H9 (cell line): ENCODE measurements around the gene MTA2. TPM values are rescaled to one million over a fixed set of nuclear protein-coding genes. Genes with fewer than 3 reads are reported as not detected.
"Not testable (repeated sequence)": the region's sequence is repeated elsewhere in the genome, so short reads cannot be mapped to it uniquely, and the experiment has no call there.

Experiments used
- DNase-seq: peaks from one replicate; pipeline ENCODE4 v3.0.0-alpha.2; 2017
- H2AFZ ChIP-seq: one replicate; pipeline ENCODE4 v1.6.1; 2013; ENCODE audit warnings: mild to moderate bottlenecking, low read length, control low read depth, moderate library complexity
- H2AK5ac ChIP-seq: 2 replicates; pipeline ENCODE4 v1.6.1; 2013; ENCODE audit warnings: low read length, control low read depth, mixed read lengths; ENCODE audit not compliant: insufficient read length
- H2BK120ac ChIP-seq: one replicate; pipeline ENCODE4 v1.6.1; 2013; ENCODE audit warnings: low read depth, mild to moderate bottlenecking, low read length, control low read depth, inconsistent platforms; ENCODE audit not compliant: poor library complexity, severe bottlenecking
- H2BK12ac ChIP-seq: 2 replicates; pipeline ENCODE4 v1.6.1; 2013; ENCODE audit warnings: low read length, control low read depth, mixed read lengths, low read depth; ENCODE audit not compliant: insufficient read length
- H2BK15ac ChIP-seq: 2 replicates; pipeline ENCODE4 v1.6.1; 2013; ENCODE audit warnings: low read depth, low read length, control low read depth
- H2BK20ac ChIP-seq: one replicate; pipeline ENCODE4 v1.6.1; 2013; ENCODE audit warnings: low read depth, mild to moderate bottlenecking, low read length, control low read depth, inconsistent platforms; ENCODE audit not compliant: poor library complexity, severe bottlenecking
- H2BK5ac ChIP-seq: 2 replicates; pipeline ENCODE4 v1.6.1; 2013; ENCODE audit warnings: low read length, control low read depth, mixed read lengths; ENCODE audit not compliant: insufficient read length
- H3K14ac ChIP-seq: 2 replicates; pipeline ENCODE4 v1.6.1; 2013; ENCODE audit warnings: low read length, control low read depth; ENCODE audit not compliant: insufficient read depth
- H3K18ac ChIP-seq: 2 replicates; pipeline ENCODE4 v1.6.1; 2013; ENCODE audit warnings: low read depth, mild to moderate bottlenecking, mixed read lengths, low read length, control low read depth; ENCODE audit not compliant: insufficient read length
- H3K23ac ChIP-seq: 2 replicates; pipeline ENCODE4 v1.6.1; 2013; ENCODE audit warnings: low read length, control low read depth, mixed read lengths, low read depth; ENCODE audit not compliant: insufficient read length
- H3K23me2 ChIP-seq: 2 replicates; pipeline ENCODE4 v1.6.1; 2013; ENCODE audit warnings: low read depth, mild to moderate bottlenecking, mixed read lengths, low read length, control low read depth; ENCODE audit not compliant: insufficient read length, poor library complexity, severe bottlenecking
- H3K27ac ChIP-seq: 2 replicates; pipeline ENCODE4 v1.5.1; 2013; ENCODE audit warnings: low read length, control low read depth, mixed read lengths, low read depth; ENCODE audit not compliant: insufficient read length
- H3K27me3 ChIP-seq: 2 replicates; pipeline ENCODE4 v1.6.1; 2013; ENCODE audit warnings: low read length, control low read depth, inconsistent platforms; ENCODE audit not compliant: insufficient read depth
- H3K4ac ChIP-seq: 2 replicates; pipeline ENCODE4 v1.6.1; 2013; ENCODE audit warnings: low read depth, mild to moderate bottlenecking, control low read depth, inconsistent platforms, low read length, moderate library complexity
- H3K4me1 ChIP-seq: 2 replicates; pipeline ENCODE4 v1.6.1; 2013; ENCODE audit warnings: low read length, control low read depth, inconsistent platforms; ENCODE audit not compliant: insufficient read depth
- H3K4me2 ChIP-seq: 2 replicates; pipeline ENCODE4 v1.6.1; 2013; ENCODE audit warnings: low read length, control low read depth, mixed read lengths; ENCODE audit not compliant: insufficient read length, insufficient read depth
- H3K56ac ChIP-seq: 2 replicates; pipeline ENCODE4 v1.6.1; 2013; ENCODE audit warnings: low read depth, mild to moderate bottlenecking, mixed read lengths, low read length, control low read depth; ENCODE audit not compliant: insufficient read length
- H3K79me1 ChIP-seq: 2 replicates; pipeline ENCODE4 v1.6.1; 2013; ENCODE audit warnings: low read depth, mild to moderate bottlenecking, moderate library complexity, low read length, control low read depth, inconsistent platforms; ENCODE audit not compliant: insufficient read depth, poor library complexity, severe bottlenecking
- H3K79me2 ChIP-seq: 2 replicates; pipeline ENCODE4 v1.6.1; 2013; ENCODE audit warnings: low read length, control low read depth, inconsistent platforms; ENCODE audit not compliant: insufficient read depth
- H3K9ac ChIP-seq: 2 replicates; pipeline ENCODE4 v1.6.1; 2013; ENCODE audit warnings: low read length, control low read depth, mixed read lengths; ENCODE audit not compliant: insufficient read length; ENCODE audit errors: extremely low read depth
- H3K9me3 ChIP-seq: one replicate; pipeline ENCODE4 v1.6.1; 2013; ENCODE audit warnings: low read depth, low read length, inconsistent platforms; ENCODE audit not compliant: control insufficient read depth
- H3T11ph ChIP-seq: one replicate; pipeline ENCODE4 v1.6.1; 2013; ENCODE audit warnings: mild to moderate bottlenecking, low read length, control low read depth, inconsistent platforms
- H4K20me1 ChIP-seq: one replicate; pipeline ENCODE4 v1.6.1; 2013; ENCODE audit not compliant: control insufficient read depth, insufficient read length, insufficient read depth
- H4K5ac ChIP-seq: 2 replicates; pipeline ENCODE4 v1.6.1; 2013; ENCODE audit warnings: low read depth, mild to moderate bottlenecking, mixed read lengths, low read length, control low read depth; ENCODE audit not compliant: insufficient read length
- H4K8ac ChIP-seq: replicated peaks from 2 replicates; pipeline ENCODE4 v1.6.1; 2013; ENCODE audit warnings: low read length, control low read depth, mixed read lengths, low read depth; ENCODE audit not compliant: insufficient read length
- H4K91ac ChIP-seq: 2 replicates; pipeline ENCODE4 v1.6.1; 2013; ENCODE audit warnings: low read depth, mild to moderate bottlenecking, moderate library complexity, mixed read lengths, low read length, control low read depth; ENCODE audit not compliant: insufficient read length
- H3K27ac Mint-ChIP-seq, 3 experiments: 2 replicates in 2 of 3; 3 replicates in 1 of 3; pipeline ENCODE4 v1.8.0; 2020 to 2021; ENCODE audit warnings: mixed read lengths in 3 of 3, mild to moderate bottlenecking in 1 of 3, moderate library complexity in 1 of 3
- H3K27me3 Mint-ChIP-seq: 2 replicates; pipeline ENCODE4 v1.8.0; 2021; ENCODE audit warnings: low read depth, mild to moderate bottlenecking, moderate library complexity, mixed read lengths
- H3K36me3 Mint-ChIP-seq, 3 experiments: 2 replicates in 2 of 3; 3 replicates in 1 of 3; pipeline ENCODE4 v1.8.0; 2020 to 2021; ENCODE audit warnings: low read depth in 3 of 3, mixed read lengths in 3 of 3; ENCODE audit not compliant: insufficient read depth in 1 of 3
- H3K4me1 Mint-ChIP-seq, 2 experiments: 2 replicates each; pipeline ENCODE4 v1.8.0; 2020; ENCODE audit warnings: mixed read lengths in 2 of 2
- H3K4me3 Mint-ChIP-seq, 2 experiments: 2 replicates in 1 of 2; 3 replicates in 1 of 2; pipeline ENCODE4 v1.8.0; 2020 to 2021; ENCODE audit warnings: mild to moderate bottlenecking in 2 of 2, mixed read lengths in 2 of 2, moderate library complexity in 1 of 2
- H3K9me3 Mint-ChIP-seq, 2 experiments: 2 replicates in 1 of 2; 3 replicates in 1 of 2; pipeline ENCODE4 v1.8.0; 2020; ENCODE audit warnings: mild to moderate bottlenecking in 2 of 2, mixed read lengths in 2 of 2, moderate library complexity in 1 of 2
- WGBS: extraction: QIAGEN DNeasy Blood & Tissue Kit; methylation state at CpG from one replicate; pipeline ENCODE4 v1.1.7; 2013; ENCODE audit warnings: missing lambda C conversion rate, low lambda C conversion rate, mixed read lengths; ENCODE audit not compliant: insufficient read length; ENCODE audit errors: extremely low coverage; 5-methylcytosine and 5-hydroxymethylcytosine counted together
- total RNA-seq: library from RNA; stranded (reverse); gene quantifications from 2 replicates; pipeline ENCODE4 v1.2.1, GENCODE V29; 2021
- TF ChIP-seq, protein P1 (sequence below): fragments of 200-600 bp; sonication (generic); conservative IDR thresholded peaks from 3 replicates; pipeline ENCODE4 v1.8.0; 2021; ENCODE audit warnings: antibody characterized with exemption, mild to moderate bottlenecking

The MTA2 gene
- total RNA-seq, 1 experiment from 2014 or later, result 143 TPM

DNA sequence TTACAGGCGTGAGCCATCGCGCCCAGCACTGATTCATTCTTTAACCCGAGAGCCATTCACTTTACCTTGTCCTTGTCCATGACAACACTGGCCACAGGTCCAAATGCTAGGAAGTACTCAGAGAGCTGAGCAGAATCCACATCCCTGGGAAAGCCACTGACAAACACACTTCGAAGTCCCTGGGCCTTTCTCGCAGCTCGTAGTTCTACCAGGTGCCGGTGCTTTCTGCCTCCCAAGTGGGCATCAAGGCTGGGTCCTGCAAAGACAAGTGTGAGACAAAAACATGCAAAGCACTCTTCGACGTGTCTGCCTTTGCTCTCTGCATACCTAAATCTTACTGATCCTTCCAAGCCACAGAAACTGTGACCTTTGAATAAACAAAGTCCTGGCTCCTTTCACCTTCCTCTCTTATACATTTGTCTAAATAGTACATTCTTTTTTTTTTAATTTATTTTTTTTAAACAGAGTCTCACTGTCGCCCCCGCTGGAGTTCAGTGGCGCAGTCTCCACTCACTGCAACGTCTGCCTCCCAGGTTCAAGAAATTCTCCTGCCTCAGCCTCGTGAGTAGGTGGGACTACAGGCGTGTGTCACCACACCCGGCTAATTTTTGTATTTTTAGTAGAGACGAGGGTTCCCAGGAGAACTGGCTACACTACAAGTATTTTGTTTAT is 12.6 kb downstream of the MTA2 start:
- Histone ChIP-seq H3K23ac (no peak overlapping the region), H3K79me1 (peaks cover 3% of the 10 kb centered on the region), H3K4me2 (no peak overlapping the region), H2BK15ac (no peak overlapping the region), H2AFZ (no peak overlapping the region), H2AK5ac (no peak overlapping the region), H3K27ac (no peak overlapping the region), H3K9me3 (no peaks in the 10 kb centered on the region), H3T11ph (no peak overlapping the region), H2BK120ac (no peak overlapping the region), H4K8ac (no peak overlapping the region), H3K18ac (no peak overlapping the region), H2BK12ac (no peak overlapping the region), H3K9ac (no peak overlapping the region), H2BK5ac (no peak overlapping the region), H3K56ac (no peak overlapping the region), H4K91ac (no peak overlapping the region), H3K4ac (no peak overlapping the region), H3K27me3 (no peaks in the 10 kb centered on the region), H4K5ac (no peak overlapping the region), H3K14ac (no peak overlapping the region), H4K20me1 (no peaks in the 10 kb centered on the region), H2BK20ac (no peak overlapping the region), H3K4me1 (no peaks in the 10 kb centered on the region; the same call in 1 of the 2 replicates), H3K23me2 (peaks cover 5% of the 10 kb centered on the region), H3K79me2 (no peaks in the 10 kb centered on the region)
- no peak overlapping the region for H3K27ac Mint-ChIP-seq
- no CpG with 5 or more reads among the region's 18 CpGs for WGBS
- no peaks in the 10 kb centered on the region for H3K9me3 Mint-ChIP-seq
- H3K4me1 Mint-ChIP-seq, result peaks cover 21 to 25% of the 10 kb centered on the region in 2 experiments
- H3K4me3 Mint-ChIP-seq, result peak overlapping the region in 1 of 2 experiments; percentile 56; a peak in 1 of 5 replicates
- DNase-seq, result no peak
- H3K27me3 Mint-ChIP-seq, result no peaks in the 10 kb centered on the region
- H3K36me3 Mint-ChIP-seq, result peaks cover 6 to 46% (median 35%) of the 10 kb centered on the region in 3 experiments; a peak in 6 of 7 replicates
- TF ChIP-seq, protein P1, sequence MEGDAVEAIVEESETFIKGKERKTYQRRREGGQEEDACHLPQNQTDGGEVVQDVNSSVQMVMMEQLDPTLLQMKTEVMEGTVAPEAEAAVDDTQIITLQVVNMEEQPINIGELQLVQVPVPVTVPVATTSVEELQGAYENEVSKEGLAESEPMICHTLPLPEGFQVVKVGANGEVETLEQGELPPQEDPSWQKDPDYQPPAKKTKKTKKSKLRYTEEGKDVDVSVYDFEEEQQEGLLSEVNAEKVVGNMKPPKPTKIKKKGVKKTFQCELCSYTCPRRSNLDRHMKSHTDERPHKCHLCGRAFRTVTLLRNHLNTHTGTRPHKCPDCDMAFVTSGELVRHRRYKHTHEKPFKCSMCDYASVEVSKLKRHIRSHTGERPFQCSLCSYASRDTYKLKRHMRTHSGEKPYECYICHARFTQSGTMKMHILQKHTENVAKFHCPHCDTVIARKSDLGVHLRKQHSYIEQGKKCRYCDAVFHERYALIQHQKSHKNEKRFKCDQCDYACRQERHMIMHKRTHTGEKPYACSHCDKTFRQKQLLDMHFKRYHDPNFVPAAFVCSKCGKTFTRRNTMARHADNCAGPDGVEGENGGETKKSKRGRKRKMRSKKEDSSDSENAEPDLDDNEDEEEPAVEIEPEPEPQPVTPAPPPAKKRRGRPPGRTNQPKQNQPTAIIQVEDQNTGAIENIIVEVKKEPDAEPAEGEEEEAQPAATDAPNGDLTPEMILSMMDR, result peak; percentile 67

DNA sequence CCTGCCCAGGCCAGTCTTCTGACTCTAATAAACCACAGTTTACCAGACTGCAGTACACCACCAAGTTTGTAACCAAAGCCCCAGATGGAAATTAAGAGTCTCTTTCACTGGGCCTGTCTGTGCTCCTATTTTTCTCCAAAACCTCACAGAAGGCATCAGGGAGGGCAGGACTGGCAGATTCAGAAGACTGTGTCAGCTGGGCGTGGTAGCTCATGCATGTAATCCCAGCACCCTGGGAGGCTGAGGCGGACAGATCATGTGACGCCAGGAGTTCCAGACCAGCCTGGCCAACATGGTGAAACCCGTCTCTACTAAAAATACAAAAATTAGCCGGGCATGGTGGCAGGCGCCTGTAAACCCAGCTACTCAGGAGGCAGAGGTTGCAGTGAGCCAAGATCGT is 16.3 kb downstream of the MTA2 start:
- H3K9me3 ChIP-seq, H4K8ac ChIP-seq, H2BK20ac ChIP-seq, H4K20me1 ChIP-seq, H2BK15ac ChIP-seq, H2BK12ac ChIP-seq, H3K4me1 ChIP-seq, H3K14ac ChIP-seq, H3K27ac Mint-ChIP-seq, H2BK5ac ChIP-seq, H3K18ac ChIP-seq, H3K27ac ChIP-seq, H3T11ph ChIP-seq, H2BK120ac ChIP-seq, H3K4me2 ChIP-seq, H3K23me2 ChIP-seq, DNase-seq, H4K5ac ChIP-seq, H3K79me2 ChIP-seq, H3K56ac ChIP-seq, H2AFZ ChIP-seq, H3K27me3 Mint-ChIP-seq, H2AK5ac ChIP-seq, H3K79me1 ChIP-seq, H3K4me1 Mint-ChIP-seq, H4K91ac ChIP-seq, H3K4me3 Mint-ChIP-seq, H3K23ac ChIP-seq, H3K9ac ChIP-seq, H3K4ac ChIP-seq, H3K27me3 ChIP-seq, H3K9me3 Mint-ChIP-seq: not testable (repeated sequence)
- peaks cover 5 to 54% (median 38%) of the 10 kb centered on the region in 3 experiments; a peak in 6 of 7 replicates for H3K36me3 Mint-ChIP-seq
- WGBS, result no CpG with 5 or more reads among the region's 7 CpGs
